ENCODE measurements around the gene KCTD2. TPM values are rescaled to one million over a fixed set of nuclear protein-coding genes. Genes with fewer than 3 reads are reported as not detected.

The KCTD2 gene
- total and polyA plus RNA-seq, 2 of the 13 experiments (the other 11 are each of a cell fraction or from before 2014, with no cell fraction given), result 28.3 to 32.6 TPM

DNA sequence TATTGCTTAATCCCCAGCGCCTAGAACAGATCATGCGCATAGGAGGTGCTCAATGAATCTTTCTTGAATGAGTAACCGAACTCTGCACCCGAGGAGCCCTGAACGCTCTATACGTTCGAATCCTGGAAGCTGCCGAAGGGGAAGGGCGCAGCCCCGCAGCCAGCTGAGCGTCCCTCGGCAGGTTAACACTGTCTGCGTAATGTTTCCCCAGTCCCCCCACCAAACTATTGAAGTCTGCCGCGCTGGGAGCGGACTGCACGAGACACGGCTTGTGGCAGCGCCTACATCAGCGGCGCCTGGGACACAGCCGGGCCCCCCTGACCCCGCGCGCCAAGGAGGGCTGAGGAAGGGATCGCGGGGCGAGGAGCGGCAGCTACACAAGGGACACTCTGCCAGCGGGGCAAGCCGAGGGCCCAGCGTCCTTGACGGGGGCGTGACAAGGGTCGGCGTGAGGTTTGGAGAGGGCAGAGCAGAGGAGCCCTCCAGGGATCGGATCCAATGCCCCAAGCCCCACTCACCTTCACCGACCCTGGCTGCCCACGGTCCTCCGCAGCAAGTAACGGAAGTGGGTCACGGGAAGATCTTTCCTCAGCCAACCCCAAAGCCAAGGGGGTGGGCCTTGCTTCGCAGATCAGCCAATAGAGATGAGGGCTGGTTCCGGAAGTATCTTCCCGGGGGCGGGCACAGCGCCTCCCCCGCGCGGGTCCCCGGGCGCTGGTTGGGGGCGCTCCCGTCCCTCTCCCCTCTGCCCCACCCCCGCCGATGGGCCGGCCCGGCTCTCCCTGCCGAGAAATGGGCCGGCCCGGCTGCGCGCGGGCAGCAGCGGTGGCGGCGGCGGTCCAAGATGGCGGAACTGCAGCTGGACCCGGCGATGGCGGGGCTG lies at the start of gene KCTD2, which contains the start of gene ATP5PD (continued):
- TF ChIP-seq, protein P1, sequence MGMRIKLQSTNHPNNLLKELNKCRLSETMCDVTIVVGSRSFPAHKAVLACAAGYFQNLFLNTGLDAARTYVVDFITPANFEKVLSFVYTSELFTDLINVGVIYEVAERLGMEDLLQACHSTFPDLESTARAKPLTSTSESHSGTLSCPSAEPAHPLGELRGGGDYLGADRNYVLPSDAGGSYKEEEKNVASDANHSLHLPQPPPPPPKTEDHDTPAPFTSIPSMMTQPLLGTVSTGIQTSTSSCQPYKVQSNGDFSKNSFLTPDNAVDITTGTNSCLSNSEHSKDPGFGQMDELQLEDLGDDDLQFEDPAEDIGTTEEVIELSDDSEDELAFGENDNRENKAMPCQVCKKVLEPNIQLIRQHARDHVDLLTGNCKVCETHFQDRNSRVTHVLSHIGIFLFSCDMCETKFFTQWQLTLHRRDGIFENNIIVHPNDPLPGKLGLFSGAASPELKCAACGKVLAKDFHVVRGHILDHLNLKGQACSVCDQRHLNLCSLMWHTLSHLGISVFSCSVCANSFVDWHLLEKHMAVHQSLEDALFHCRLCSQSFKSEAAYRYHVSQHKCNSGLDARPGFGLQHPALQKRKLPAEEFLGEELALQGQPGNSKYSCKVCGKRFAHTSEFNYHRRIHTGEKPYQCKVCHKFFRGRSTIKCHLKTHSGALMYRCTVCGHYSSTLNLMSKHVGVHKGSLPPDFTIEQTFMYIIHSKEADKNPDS (CRISPR knock-in tag; IDR thresholded peaks at IDR 0.05), result peak; percentile 94; the same call in 1 of the 2 replicates
- TF ChIP-seq NFIB (CRISPR knock-in tag; IDR thresholded peaks at IDR 0.05; ENCODE audit: borderline replicate concordance) (no peak), ZNF510 (CRISPR knock-in tag; IDR thresholded peaks at IDR 0.05; ENCODE audit: low read depth) (peak; percentile 88; the same call in 1 of the 2 replicates), FOSL2 (CRISPR knock-in tag; IDR thresholded peaks at IDR 0.05) (peak; percentile 52), MED8 (CRISPR knock-in tag; IDR thresholded peaks at IDR 0.05; ENCODE audit: insufficient replicate concordance) (peak; percentile 82), ZFP37 (CRISPR knock-in tag; IDR thresholded peaks at IDR 0.05; ENCODE audit: borderline replicate concordance) (no peak), ZNF776 (CRISPR knock-in tag; IDR thresholded peaks at IDR 0.05) (peak; percentile 90), MTF1 (CRISPR knock-in tag; IDR thresholded peaks at IDR 0.05) (no peak), MBD4 (IDR thresholded peaks at IDR 0.05; ENCODE audit: borderline replicate concordance, low read length) (no peak), ARNT2 (CRISPR knock-in tag; IDR thresholded peaks at IDR 0.05; ENCODE audit: low read depth) (peak; percentile 96), KDM4B (CRISPR knock-in tag; IDR thresholded peaks at IDR 0.05) (peak; percentile 50; the same call in 1 of the 2 replicates), ZNF614 (CRISPR knock-in tag; IDR thresholded peaks at IDR 0.05; ENCODE audit: borderline replicate concordance) (peak; percentile 45; the same call in 1 of the 2 replicates), ZNF737 (CRISPR knock-in tag; IDR thresholded peaks at IDR 0.05; ENCODE audit: borderline replicate concordance) (peak; percentile 90; the same call in 1 of the 2 replicates), SMARCC2 (IDR thresholded peaks at IDR 0.05) (no peak)
- TF ChIP-seq, protein P2, sequence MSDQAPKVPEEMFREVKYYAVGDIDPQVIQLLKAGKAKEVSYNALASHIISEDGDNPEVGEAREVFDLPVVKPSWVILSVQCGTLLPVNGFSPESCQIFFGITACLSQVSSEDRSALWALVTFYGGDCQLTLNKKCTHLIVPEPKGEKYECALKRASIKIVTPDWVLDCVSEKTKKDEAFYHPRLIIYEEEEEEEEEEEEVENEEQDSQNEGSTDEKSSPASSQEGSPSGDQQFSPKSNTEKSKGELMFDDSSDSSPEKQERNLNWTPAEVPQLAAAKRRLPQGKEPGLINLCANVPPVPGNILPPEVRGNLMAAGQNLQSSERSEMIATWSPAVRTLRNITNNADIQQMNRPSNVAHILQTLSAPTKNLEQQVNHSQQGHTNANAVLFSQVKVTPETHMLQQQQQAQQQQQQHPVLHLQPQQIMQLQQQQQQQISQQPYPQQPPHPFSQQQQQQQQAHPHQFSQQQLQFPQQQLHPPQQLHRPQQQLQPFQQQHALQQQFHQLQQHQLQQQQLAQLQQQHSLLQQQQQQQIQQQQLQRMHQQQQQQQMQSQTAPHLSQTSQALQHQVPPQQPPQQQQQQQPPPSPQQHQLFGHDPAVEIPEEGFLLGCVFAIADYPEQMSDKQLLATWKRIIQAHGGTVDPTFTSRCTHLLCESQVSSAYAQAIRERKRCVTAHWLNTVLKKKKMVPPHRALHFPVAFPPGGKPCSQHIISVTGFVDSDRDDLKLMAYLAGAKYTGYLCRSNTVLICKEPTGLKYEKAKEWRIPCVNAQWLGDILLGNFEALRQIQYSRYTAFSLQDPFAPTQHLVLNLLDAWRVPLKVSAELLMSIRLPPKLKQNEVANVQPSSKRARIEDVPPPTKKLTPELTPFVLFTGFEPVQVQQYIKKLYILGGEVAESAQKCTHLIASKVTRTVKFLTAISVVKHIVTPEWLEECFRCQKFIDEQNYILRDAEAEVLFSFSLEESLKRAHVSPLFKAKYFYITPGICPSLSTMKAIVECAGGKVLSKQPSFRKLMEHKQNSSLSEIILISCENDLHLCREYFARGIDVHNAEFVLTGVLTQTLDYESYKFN (CRISPR knock-in tag; conservative IDR thresholded peaks at IDR 0.05), result peak; percentile 67
- TF ChIP-seq, protein P3, sequence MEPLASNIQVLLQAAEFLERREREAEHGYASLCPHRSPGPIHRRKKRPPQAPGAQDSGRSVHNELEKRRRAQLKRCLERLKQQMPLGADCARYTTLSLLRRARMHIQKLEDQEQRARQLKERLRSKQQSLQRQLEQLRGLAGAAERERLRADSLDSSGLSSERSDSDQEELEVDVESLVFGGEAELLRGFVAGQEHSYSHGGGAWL (CRISPR knock-in tag; IDR thresholded peaks at IDR 0.05), result peak; percentile 70
- TF ChIP-seq, protein P4, sequence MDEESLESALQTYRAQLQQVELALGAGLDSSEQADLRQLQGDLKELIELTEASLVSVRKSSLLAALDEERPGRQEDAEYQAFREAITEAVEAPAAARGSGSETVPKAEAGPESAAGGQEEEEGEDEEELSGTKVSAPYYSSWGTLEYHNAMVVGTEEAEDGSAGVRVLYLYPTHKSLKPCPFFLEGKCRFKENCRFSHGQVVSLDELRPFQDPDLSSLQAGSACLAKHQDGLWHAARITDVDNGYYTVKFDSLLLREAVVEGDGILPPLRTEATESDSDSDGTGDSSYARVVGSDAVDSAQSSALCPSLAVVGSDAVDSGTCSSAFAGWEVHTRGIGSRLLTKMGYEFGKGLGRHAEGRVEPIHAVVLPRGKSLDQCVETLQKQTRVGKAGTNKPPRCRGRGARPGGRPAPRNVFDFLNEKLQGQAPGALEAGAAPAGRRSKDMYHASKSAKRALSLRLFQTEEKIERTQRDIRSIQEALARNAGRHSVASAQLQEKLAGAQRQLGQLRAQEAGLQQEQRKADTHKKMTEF (CRISPR knock-in tag; IDR thresholded peaks at IDR 0.05), result peak; percentile 80; the same call in 1 of the 2 replicates
- TF ChIP-seq, protein P5, sequence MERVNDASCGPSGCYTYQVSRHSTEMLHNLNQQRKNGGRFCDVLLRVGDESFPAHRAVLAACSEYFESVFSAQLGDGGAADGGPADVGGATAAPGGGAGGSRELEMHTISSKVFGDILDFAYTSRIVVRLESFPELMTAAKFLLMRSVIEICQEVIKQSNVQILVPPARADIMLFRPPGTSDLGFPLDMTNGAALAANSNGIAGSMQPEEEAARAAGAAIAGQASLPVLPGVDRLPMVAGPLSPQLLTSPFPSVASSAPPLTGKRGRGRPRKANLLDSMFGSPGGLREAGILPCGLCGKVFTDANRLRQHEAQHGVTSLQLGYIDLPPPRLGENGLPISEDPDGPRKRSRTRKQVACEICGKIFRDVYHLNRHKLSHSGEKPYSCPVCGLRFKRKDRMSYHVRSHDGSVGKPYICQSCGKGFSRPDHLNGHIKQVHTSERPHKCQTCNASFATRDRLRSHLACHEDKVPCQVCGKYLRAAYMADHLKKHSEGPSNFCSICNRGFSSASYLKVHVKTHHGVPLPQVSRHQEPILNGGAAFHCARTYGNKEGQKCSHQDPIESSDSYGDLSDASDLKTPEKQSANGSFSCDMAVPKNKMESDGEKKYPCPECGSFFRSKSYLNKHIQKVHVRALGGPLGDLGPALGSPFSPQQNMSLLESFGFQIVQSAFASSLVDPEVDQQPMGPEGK (CRISPR knock-in tag; IDR thresholded peaks at IDR 0.05), result peak; percentile 99

Data from HepG2 (cell line).